Measurements from ENCODE around the gene BANK1. TPM values are rescaled to one million over a fixed set of nuclear protein-coding genes. Genes with fewer than 3 reads are reported as not detected.

The BANK1 gene
- total and polyA plus RNA-seq, 2 of the 4 experiments (the other 2 are of a cell fraction), result under 0.01 to 0.51 TPM

GRCh38 chr4:101953949-101954348 is 163.4 kb downstream of the BANK1 start:
- Histone ChIP-seq H4K20me1 (ENCODE audit: insufficient read depth, low read length) (no peaks in the 10 kb centered on the region), H2BK20ac (ENCODE audit: low read depth, low read length) (no peak overlapping the region), H3K4me1 (ENCODE audit: control insufficient read depth, insufficient read depth, low read length) (no peaks in the 10 kb centered on the region), H3K4me3 (ENCODE audit: insufficient read depth, low read depth, low read length) (no peak overlapping the region), H3K14ac (replicated peaks; ENCODE audit: low read depth, low read length) (0 out of 2 replicates have a peak overlapping the region, but pooled peaks have one; percentile 37), H3K9ac (ENCODE audit: low read depth, low read length) (no peak overlapping the region), H3K4ac (ENCODE audit: low read depth, low read length) (no peak overlapping the region), H3K36me3 (ENCODE audit: control insufficient read depth, insufficient read depth, low read length) (no peaks in the 10 kb centered on the region), H4K5ac (ENCODE audit: low read depth, low read length) (no peak overlapping the region), H2AK5ac (ENCODE audit: low read depth, low read length) (no peak overlapping the region), H3K4me2 (ENCODE audit: low read depth, low read length) (peak overlapping the region; percentile 60; the same call in 1 of the 2 replicates), H4K8ac (ENCODE audit: low read depth in 2 of 2, low read length in 2 of 2) (no peak overlapping the region), H2BK15ac (ENCODE audit: low read depth, low read length) (no peak overlapping the region), H2BK5ac (ENCODE audit: low read depth, low read length, poor library complexity, severe bottlenecking) (no peak overlapping the region), H3K9me3 (ENCODE audit: control insufficient read depth, insufficient read depth, low read length) (no peaks in the 10 kb centered on the region), H3K18ac (ENCODE audit: low read depth, low read length) (peak overlapping the region; percentile 64; the same call in 1 of the 2 replicates), H2AK9ac (replicated peaks; ENCODE audit: low read depth, low read length, poor library complexity) (no peak overlapping the region), H2BK120ac (ENCODE audit: low read depth, low read length) (peak overlapping the region; percentile 63), H3K23ac (ENCODE audit: low read depth, low read length) (0 out of 2 replicates have a peak overlapping the region, but pooled peaks have one; percentile 12), H4K91ac (ENCODE audit: insufficient read depth, low read depth, low read length) (no peak overlapping the region), H3K27me3 (ENCODE audit: control insufficient read depth, insufficient read depth, low read length) (no peaks in the 10 kb centered on the region), H2AFZ (replicated peaks; ENCODE audit: low read length, poor library complexity) (no peak overlapping the region), H3K9me1 (ENCODE audit: insufficient read depth, low read length) (no peaks in the 10 kb centered on the region), H3K79me1 (ENCODE audit: low read depth in 1 of 2, low read length in 2 of 2) (no peaks in the 10 kb centered on the region), H3K27ac (ENCODE audit: insufficient read depth, low read length) (no peak overlapping the region), H3K56ac (ENCODE audit: extremely low read depth, insufficient read depth, low read length) (no peak overlapping the region)
- 0% methylated on average over 2 of the region's 4 CpGs; no CpG with 5 or more reads in 1 of the 2 experiments for WGBS, 2 experiments (ENCODE audit: extremely low coverage in 2 of 2, insufficient read length in 1 of 2)
- in situ Hi-C loops (cut with MboI; ENCODE audit: low sequenced_read_pairs) (no loop called here), dilution Hi-C loops (cut with HindIII; ENCODE audit: low sequenced_read_pairs, unreplicated experiment) (no loop called here), intact Hi-C loops (cut with micrococcal nuclease) (no loop called here)
- ATAC-seq (ENCODE audit: low read depth), result peak; percentile 68
- no TSS peak for BruUV-seq (replicated peaks)
- peak; percentile 45 for DNase-seq
- TF ChIP-seq ELK1 (IDR thresholded peaks at IDR 0.05; ENCODE audit: borderline replicate concordance, low read depth, low read length), result no peak
- peak; percentile 22; the same call in 1 of the 2 replicates for TF ChIP-seq NFE2L2 (IDR thresholded peaks at IDR 0.05; ENCODE audit: low read depth, low read length)
- POLR2A ChIA-PET (ENCODE audit: unreplicated experiment), result no interaction called here
- CTCF ChIA-PET, result no interaction called here
